HepG2 (cell line): ENCODE results near the gene HEYL. TPM values are rescaled to one million over a fixed set of nuclear protein-coding genes. Genes with fewer than 3 reads are reported as not detected.

Experiments
- ATAC-seq: fragments of 200-7000 bp; cut with Tn5 transposase; 3 replicates; pipeline ENCODE4 v1.9.1; 2020; ENCODE audit warnings: mild to moderate bottlenecking, moderate library complexity
- BruUV-seq: library from RNA; stranded (reverse); fragments of 400-500 nt; replicated peaks from 2 replicates; lab custom pipeline; 2021; lab: Mats Ljungman, UMichigan
- CTCF ChIA-PET: fragments of 300-600 bp; formaldehyde crosslinking; extraction: SDS; loops from one replicate; lab custom pipeline; 2021; ENCODE audit warnings: low total read pairs, inconsistent platforms, low intra/inter-chr PET ratio; lab: Yijun Ruan, JAX
- POLR2A ChIA-PET: fragments of 350-600 bp; sonication (Branson Sonifier 250); formaldehyde crosslinking; loops from one replicate; lab custom pipeline; 2020; ENCODE audit warnings: antibody characterized with exemption, inconsistent platforms; lab: Yijun Ruan, JAX
- DNase-seq: peaks from one replicate; pipeline ENCODE4 v3.0.0-alpha.2; 2015; ENCODE audit warnings: low spot score
- FAIRE-seq: peaks from 3 replicates; lab custom pipeline; 2011; peaks lifted over from hg19 to GRCh38; lab: Jason Lieb, UNC
- H2AFZ ChIP-seq: one replicate; pipeline ENCODE4 v1.6.1; 2011; ENCODE audit warnings: low read length, inconsistent platforms
- H3K27ac ChIP-seq: fragments of 300-600 bp; 3 replicates; pipeline ENCODE4 v1.8.0; 2011; ENCODE audit warnings: mixed run types, mild to moderate bottlenecking, mixed read lengths, low read length, inconsistent platforms; ENCODE audit not compliant: insufficient read depth; ENCODE audit errors: extremely low read length
- H3K27me3 ChIP-seq, 2 experiments: fragments of 200-600 bp in 1 of 2; 2 replicates in 1 of 2; 3 replicates in 1 of 2; pipeline versions ENCODE4 v1.6.0 to v1.8.0; 2011; ENCODE audit warnings: low read length in 2 of 2, mild to moderate bottlenecking in 2 of 2, moderate library complexity in 2 of 2, inconsistent platforms in 1 of 2; ENCODE audit not compliant: insufficient read depth in 2 of 2, control insufficient read depth in 1 of 2
- H3K36me3 ChIP-seq, 2 experiments: fragments of 200-600 bp in 1 of 2; replicated peaks in 1 of 2; 2 replicates in 1 of 2; 3 replicates in 1 of 2; pipeline versions ENCODE4 v1.5.1 to v1.8.0; 2011; ENCODE audit warnings: low read length in 2 of 2, inconsistent platforms in 1 of 2; ENCODE audit not compliant: insufficient read depth in 2 of 2, control insufficient read depth in 1 of 2
- H3K4me1 ChIP-seq: 2 replicates; pipeline ENCODE4 v1.5.1; 2012; ENCODE audit warnings: low read length, inconsistent platforms; ENCODE audit not compliant: insufficient read depth
- H3K4me2 ChIP-seq: 2 replicates; pipeline ENCODE4 v1.6.0; 2011; ENCODE audit warnings: low read depth, low read length, inconsistent platforms
- H3K4me3 ChIP-seq, 3 experiments: fragments of 200-600 bp in 1 of 3; sonication (generic), shearing (Covaris generic) in 1 of 3; replicated peaks in 1 of 3; 2 replicates each; pipeline ENCODE4 v1.5.1; 2011 to 2016; ENCODE audit warnings: low read length in 3 of 3, inconsistent platforms in 2 of 3, low read depth in 2 of 3, mild to moderate bottlenecking in 2 of 3, control low read depth in 1 of 3, mixed read lengths in 1 of 3; ENCODE audit not compliant: insufficient read depth in 1 of 3
- H3K79me2 ChIP-seq: one replicate; pipeline ENCODE4 v1.6.1; 2011; ENCODE audit warnings: low read length, inconsistent platforms; ENCODE audit not compliant: insufficient read depth
- H3K9ac ChIP-seq: 2 replicates; pipeline ENCODE4 v1.6.0; 2011; ENCODE audit warnings: mild to moderate bottlenecking, low read depth, low read length, inconsistent platforms; ENCODE audit not compliant: insufficient read depth
- H3K9me3 ChIP-seq: 2 replicates; pipeline ENCODE4 v1.5.1; 2012; ENCODE audit warnings: mild to moderate bottlenecking, low read length
- H4K20me1 ChIP-seq: 2 replicates; pipeline ENCODE4 v1.6.0; 2011; ENCODE audit warnings: inconsistent platforms, mild to moderate bottlenecking, low read length, moderate library complexity; ENCODE audit not compliant: insufficient read depth
- HNF1A ChIP-seq, 2 experiments: sonication (generic) in 1 of 2; formaldehyde crosslinking in 1 of 2; IDR thresholded peaks; 2 replicates each; pipeline versions ENCODE4 v1.4.0 to v1.6.1; 2016 to 2020; ENCODE audit warnings: borderline replicate concordance in 1 of 2, low read depth in 1 of 2, mild to moderate bottlenecking in 1 of 2, missing genetic modification reagents in 1 of 2
- MYC ChIP-seq: sonication (generic); formaldehyde crosslinking; IDR thresholded peaks from 2 replicates; pipeline ENCODE4 v1.9.0; 2021; ENCODE audit warnings: missing genetic modification reagents, borderline replicate concordance
- PCBP1 ChIP-seq: fragments of 200-400 bp; formaldehyde crosslinking; IDR thresholded peaks from 2 replicates; pipeline ENCODE4 v1.6.1; 2017; ENCODE audit warnings: mild to moderate bottlenecking, low read depth, low read length, borderline replicate concordance
- TARDBP ChIP-seq: sonication (generic); formaldehyde crosslinking; IDR thresholded peaks from 2 replicates; pipeline ENCODE4 v1.8.0; 2022; ENCODE audit warnings: mild to moderate bottlenecking, missing genetic modification reagents
- TCF7 ChIP-seq: sonication (generic); IDR thresholded peaks from 2 replicates; pipeline ENCODE4 v1.6.1; 2016; ENCODE audit warnings: antibody characterized with exemption, low read depth
- THAP7 ChIP-seq: sonication (generic); formaldehyde crosslinking; IDR thresholded peaks from 2 replicates; pipeline ENCODE4 v1.8.1; 2023; ENCODE audit warnings: mild to moderate bottlenecking, missing genetic modification reagents
- YEATS4 ChIP-seq: sonication (generic); formaldehyde crosslinking; IDR thresholded peaks from 2 replicates; pipeline ENCODE4 v1.4.0; 2020; ENCODE audit warnings: missing genetic modification reagents, borderline replicate concordance
- ZBTB8A ChIP-seq: sonication (generic); formaldehyde crosslinking; IDR thresholded peaks from 2 replicates; pipeline ENCODE4 v1.4.0; 2020; ENCODE audit warnings: mild to moderate bottlenecking, low read depth, missing genetic modification reagents, borderline replicate concordance
- ZNF292 ChIP-seq: sonication (generic); formaldehyde crosslinking; IDR thresholded peaks from 2 replicates; pipeline ENCODE4 v1.8.1; 2022; ENCODE audit warnings: mild to moderate bottlenecking, low read depth, missing genetic modification reagents, borderline replicate concordance
- ZNF598 ChIP-seq: sonication (generic); formaldehyde crosslinking; IDR thresholded peaks from 2 replicates; pipeline ENCODE4 v1.5.1; 2020; ENCODE audit warnings: mild to moderate bottlenecking, missing genetic modification reagents, borderline replicate concordance
- ZNF615 ChIP-seq: sonication (generic); formaldehyde crosslinking; IDR thresholded peaks from 2 replicates; pipeline ENCODE4 v1.5.0; 2020; ENCODE audit warnings: mild to moderate bottlenecking, missing genetic modification reagents, borderline replicate concordance
- ZSCAN29 ChIP-seq: sonication (generic); formaldehyde crosslinking; conservative IDR thresholded peaks from 2 replicates; pipeline ENCODE4 v1.4.0; 2020; ENCODE audit warnings: mild to moderate bottlenecking, missing genetic modification reagents
- WGBS: methylation state at CpG from one replicate; pipeline ENCODE4 v1.1.6; 2017; ENCODE audit warnings: low lambda C conversion rate; 5-methylcytosine and 5-hydroxymethylcytosine counted together
- in situ Hi-C: cut with HindIII; loops from 2 replicates; pipeline ENCODE4 v1.10.0; 2017; ENCODE audit warnings: low pct_unique_long_range_greater_than_20kb; ENCODE audit not compliant: extremely low pct_ligation_motif_present
- intact Hi-C: fragments of 100-400 bp; cut with micrococcal nuclease; formaldehyde crosslinking; loops from one replicate; pipeline ENCODE4 v1.10.0; 2022; ENCODE audit not compliant: unreplicated experiment
- polyA plus RNA-seq, 8 experiments: library from polyadenylated mRNA; depleted of rRNA in 3 of 8; stranded (reverse) in 7 of 8; unstranded in 1 of 8; fragments of >200 nt; fragmentation: Illumina TruSeq in 4 of 8; extraction: Trizol in 4 of 8; gene quantifications; 2 replicates each; pipeline versions ENCODE4 v1.2.1 to v1.2.3, GENCODE V29; 2011 to 2016; ENCODE audit warnings: low read depth in 4 of 8, missing spikeins in 1 of 8, mixed read lengths in 1 of 8; ENCODE audit not compliant: insufficient read depth in 1 of 8
- total RNA-seq, 5 experiments: library from RNA; depleted of rRNA; stranded (reverse); fragments of >200 nt; fragmentation: Illumina TruSeq; extraction: Trizol; gene quantifications; 2 replicates each; pipeline ENCODE4 v1.2.3, GENCODE V29; 2016; ENCODE audit warnings: low read depth in 1 of 5

The HEYL gene
- total and polyA plus RNA-seq, 2 of the 13 experiments (the other 11 are each of a cell fraction or from before 2014, with no cell fraction given) = 0.03 to 0.04 TPM

DNA sequence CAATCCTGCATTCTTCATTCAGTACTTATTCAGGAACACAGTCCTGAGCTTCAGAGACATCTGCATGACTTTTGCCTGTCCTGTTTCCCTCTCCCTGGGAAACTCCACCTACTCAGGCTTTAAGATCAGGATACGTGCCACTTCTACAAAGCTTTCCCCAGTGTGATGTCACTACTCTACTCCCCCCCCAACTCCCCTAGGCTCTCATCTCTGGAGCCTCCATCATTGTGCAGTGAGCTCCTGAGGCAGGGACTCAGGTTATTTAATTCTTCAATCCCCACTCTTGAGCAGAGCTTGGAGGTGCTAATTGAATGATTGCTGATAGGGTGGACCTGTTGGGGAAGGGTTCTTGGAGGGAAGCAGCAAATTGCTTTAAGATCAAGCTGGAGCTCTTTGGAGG lies 31.2 kb upstream of the HEYL start (continued):
- TF ChIP-seq YEATS4 (CRISPR knock-in tag) (no peak), ZSCAN29 (CRISPR knock-in tag) (no peak), TARDBP (CRISPR knock-in tag) (no peak), ZNF615 (CRISPR knock-in tag) (no peak), THAP7 (CRISPR knock-in tag) (no peak), MYC (CRISPR knock-in tag) (no peak)

DNA sequence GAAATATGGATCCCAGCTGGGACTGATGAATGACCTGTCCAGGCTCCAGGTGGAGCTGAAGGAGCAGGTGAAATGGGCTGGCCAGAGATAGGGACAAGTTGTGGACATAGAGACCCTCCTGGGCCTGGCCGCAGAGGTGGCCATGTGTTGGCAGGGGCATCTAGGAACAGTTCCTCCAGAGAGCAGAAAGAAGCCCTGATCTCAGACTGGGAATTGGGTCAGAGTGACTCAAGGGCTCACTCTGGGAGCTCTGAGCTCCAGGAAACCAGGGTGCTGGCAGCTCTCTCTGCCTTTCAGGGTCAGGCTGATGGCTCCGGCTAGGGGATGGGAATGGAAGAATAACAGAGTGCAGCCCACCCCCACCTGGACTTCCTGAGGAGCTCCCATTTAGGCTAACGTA lies 29.5 kb upstream of the HEYL start:
- H3K4me2 ChIP-seq = no peak overlapping the region
- H3K4me3 ChIP-seq = no peak overlapping the region
- ATAC-seq (no peak), FAIRE-seq (no peak), DNase-seq (no peak)
- 25% methylated on average over 2 of the region's 3 CpGs for WGBS
- H3K9ac ChIP-seq = no peak overlapping the region
- ChIA-PET CTCF (no interaction called here), POLR2A (no interaction called here)
- no peaks in the 10 kb centered on the region for H3K36me3 ChIP-seq
- H4K20me1 ChIP-seq = no peaks in the 10 kb centered on the region
- intact Hi-C loops (no loop called here), in situ Hi-C loops (no loop called here)
- H3K27ac ChIP-seq = no peak overlapping the region
- H3K79me2 ChIP-seq = no peaks in the 10 kb centered on the region
- H3K27me3 ChIP-seq = peaks cover 5 to 70% of the 10 kb centered on the region in 2 experiments; a peak in 4 of 5 replicates
- no peaks in the 10 kb centered on the region for H3K9me3 ChIP-seq
- no peak overlapping the region for H2AFZ ChIP-seq
- no TSS peak for BruUV-seq
- H3K4me1 ChIP-seq = peaks cover 8% of the 10 kb centered on the region; the same call in 1 of the 2 replicates
- TF ChIP-seq ZBTB8A (CRISPR knock-in tag) (no peak), ZNF598 (CRISPR knock-in tag) (no peak), ZNF292 (CRISPR knock-in tag) (no peak), HNF1A (IDR thresholded peaks at IDR 0.05; ENCODE audit: low read depth) (no peak), HNF1A (CRISPR knock-in tag; IDR thresholded peaks at IDR 0.05; ENCODE audit: borderline replicate concordance) (no peak), PCBP1 (no peak), TCF7 (no peak), ZNF615 (CRISPR knock-in tag) (no peak)
